IPS DF 4.7 (cell line): ENCODE measurements around the gene SH3GLB2.

ENCODE experiments used
- DNase-seq: peaks from one replicate; pipeline ENCODE4 v3.0.0-alpha.2; 2013; ENCODE audit warnings: low spot score; ENCODE audit errors: extremely low read depth

Gene SH3GLB2

GRCh38 chr9:129028192-129028966 lies at the start of gene SH3GLB2:
Gene SH3GLB2 (minus strand): TSS chr9:129028331. CDS start chr9:129028154, 177 bp downstream.
- no peak for DNase-seq

DNA sequence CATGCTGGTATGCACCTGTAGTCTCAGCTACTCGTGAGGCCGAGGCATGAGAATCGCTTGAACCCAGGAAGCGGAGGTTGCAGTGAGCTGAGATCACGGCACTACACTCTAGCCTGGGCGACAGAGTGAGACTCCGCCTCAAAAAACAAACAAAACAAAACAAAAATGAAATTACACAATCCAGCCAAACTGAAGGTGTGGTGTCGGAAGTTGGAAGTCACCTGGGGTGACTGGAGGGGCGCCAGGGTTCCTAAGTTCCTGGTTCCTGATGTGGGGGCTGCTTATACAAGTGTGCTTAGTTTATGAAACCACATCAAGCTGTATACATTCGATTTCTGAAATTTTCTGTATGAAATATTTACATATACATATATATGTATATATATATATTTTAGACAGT lies 49.1 kb upstream of the SH3GLB2 start:
- no peak for DNase-seq

- no peak for DNase-seq
Measured at GRCh38 chr9:129076640-129077037, 48.5 kb upstream of the SH3GLB2 start.

GRCh38 chr9:129075996-129076639 lies 48.0 kb upstream of the SH3GLB2 start:
- DNase-seq = no peak

- DNase-seq = no peak
Measured at GRCh38 chr9:129074106-129074505, 46.0 kb upstream of the SH3GLB2 start.

GRCh38 chr9:129073404-129073803 lies 45.3 kb upstream of the SH3GLB2 start:
- no peak for DNase-seq

GRCh38 chr9:129072171-129072570 lies 44.0 kb upstream of the SH3GLB2 start:
- DNase-seq = no peak

DNA sequence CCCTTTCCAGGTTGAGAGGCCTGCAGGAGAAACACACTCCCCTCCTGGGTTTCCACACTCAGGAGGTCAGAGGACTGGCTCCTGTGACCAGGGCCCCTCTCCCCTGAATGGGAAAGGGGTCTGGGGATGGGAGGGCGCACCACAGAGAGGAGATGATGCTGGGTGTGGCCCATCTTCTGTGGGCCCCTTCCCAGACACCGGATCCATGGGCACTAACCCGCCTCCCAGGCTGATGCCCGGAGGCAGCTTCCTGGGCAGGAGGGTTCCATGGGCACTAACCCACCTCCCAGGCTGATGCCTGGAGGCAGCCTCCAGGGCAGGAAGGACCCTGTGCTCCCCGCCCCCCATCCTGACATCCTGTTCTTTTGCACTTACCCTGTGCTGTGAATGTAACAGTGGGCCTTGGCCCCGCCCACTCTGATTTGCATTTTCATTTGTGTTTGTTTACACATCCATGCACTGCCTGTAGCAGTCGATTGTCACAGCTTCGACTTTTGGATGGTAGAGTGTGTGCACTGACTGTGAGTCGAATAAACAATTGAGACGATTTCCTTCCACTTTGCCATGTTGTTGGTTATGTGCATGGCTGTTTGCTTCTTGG lies 43.5 kb upstream of the SH3GLB2 start:
- DNase-seq = peak; percentile 69

DNA sequence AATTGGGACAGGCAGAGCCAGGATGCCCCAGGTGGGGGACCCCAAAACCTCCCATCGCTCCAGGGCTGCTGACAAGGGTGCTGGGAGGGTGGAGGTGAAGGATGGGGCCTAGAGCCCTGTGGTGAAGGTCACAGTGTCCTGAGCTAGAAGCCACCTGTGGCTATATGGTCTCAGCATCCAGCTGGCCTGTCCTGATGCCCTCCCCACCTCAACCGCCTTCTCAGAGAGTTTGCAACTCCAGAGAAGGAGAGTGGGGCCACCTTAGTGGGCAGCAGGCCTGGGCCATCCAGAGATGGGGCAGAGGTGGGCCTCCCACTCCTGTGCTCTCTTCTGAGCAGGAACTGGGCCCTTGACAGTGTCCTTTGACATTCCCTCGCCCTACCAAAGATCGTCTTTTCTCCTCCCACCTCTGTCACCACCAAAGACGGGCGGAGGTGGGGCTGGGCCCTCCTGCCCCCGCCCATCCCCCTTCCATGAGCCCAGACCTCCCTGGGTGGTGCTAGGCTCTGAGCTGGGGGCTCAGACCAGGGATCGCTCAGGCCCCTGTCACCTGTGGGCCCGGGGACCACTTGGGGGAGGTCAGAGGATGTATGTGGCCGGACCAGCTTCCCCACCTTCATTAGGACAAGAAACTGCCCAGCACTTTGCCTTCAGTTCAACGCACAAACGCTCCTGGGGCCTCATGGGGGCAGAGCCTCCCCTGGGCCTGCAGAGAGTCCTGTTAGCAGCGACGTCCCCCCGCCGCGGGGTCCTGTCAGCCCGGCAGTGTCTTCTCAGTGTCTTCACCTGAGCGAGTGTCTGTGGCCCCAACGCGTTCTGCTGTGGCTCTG lies 42.8 kb upstream of the SH3GLB2 start:
- no peak for DNase-seq

- DNase-seq = no peak
Measured at GRCh38 chr9:129069862-129070641, 41.9 kb upstream of the SH3GLB2 start.

DNA sequence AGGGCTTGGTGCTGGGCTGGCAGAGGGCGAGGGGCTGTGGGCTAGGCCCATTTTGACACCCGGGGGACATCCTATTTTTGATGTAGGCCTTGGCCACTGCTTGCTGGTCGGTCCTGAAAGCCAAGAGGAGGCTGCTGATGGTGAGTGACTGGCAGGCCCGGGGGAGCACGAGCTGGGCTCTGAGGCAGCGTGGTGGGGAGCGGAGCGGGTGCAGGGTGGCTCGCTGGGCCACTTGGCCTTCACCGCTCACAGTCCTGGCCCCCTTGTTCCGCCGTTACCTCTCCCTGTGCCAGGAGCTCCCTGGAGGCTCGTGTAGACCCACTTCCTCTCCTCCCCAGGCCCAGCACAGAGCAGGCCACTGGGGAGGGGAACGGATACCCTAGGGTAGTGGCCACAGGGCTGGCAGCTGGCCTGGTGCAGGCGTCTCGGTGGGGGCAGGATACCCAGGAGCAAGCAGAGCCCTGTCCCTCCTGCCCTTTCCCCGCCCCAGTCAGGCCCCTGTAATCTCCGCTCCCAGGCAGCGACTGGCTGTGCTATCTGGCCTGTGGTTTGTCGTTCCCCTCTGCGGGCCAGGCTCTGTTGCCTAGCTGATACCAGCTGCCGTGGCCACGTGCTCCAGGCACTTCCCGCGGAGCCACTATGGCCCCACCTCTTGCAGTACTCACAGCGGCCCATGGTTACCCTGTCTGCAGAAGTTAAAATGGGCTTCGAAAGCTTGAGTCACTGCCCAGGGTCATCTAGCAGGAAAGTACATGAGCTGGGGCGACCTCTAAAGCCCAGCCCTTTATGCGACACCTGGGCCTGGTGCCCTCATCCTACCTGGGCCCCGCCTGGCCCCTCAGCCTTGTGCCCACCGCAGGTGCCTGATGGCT lies 41.1 kb upstream of the SH3GLB2 start:
- DNase-seq = no peak

- DNase-seq = no peak
Measured at GRCh38 chr9:129068110-129068509, 40.0 kb upstream of the SH3GLB2 start.

DNA sequence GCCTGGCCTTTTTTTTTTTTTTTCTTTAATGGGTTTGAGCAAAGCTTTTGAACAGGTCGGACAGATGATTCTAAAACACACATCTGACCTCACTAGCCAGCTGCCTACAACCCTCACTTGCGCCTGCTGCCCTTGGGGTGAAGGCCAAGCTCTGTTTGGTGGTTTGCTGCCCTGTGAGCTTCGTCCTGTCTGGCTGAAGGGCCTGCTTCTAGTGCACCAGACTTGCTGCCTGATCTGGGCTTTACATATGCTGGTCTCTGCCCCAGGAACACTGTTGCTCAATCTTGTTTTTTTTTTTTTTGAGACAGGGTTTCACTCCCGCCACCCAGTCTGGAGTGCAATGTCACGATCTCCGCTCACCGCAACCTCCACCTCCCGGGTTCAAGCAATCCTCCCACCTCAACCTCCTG lies 36.4 kb upstream of the SH3GLB2 start:
- DNase-seq = no peak

GRCh38 chr9:129063061-129063460 lies 34.9 kb upstream of the SH3GLB2 start:
- no peak for DNase-seq

DNA sequence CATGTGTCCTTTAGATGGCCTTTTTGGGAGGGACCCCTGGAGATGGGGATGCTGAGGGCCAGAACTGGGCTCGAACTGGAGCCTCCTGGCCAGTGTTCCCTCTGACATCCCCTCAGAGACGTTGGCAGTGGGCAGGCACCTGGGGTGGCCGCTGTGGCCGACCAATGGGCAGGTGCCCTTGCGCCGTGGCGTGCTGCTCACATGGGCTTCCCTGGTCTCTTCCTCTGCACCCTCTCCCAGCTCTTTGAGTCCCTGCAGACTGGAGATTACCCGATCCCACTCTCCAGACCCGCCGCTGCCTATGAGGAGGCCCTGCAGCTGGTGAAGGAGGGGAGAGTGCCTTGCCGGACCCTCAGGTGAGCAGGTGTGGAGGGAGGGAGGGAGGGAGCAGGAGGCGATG lies 32.9 kb upstream of the SH3GLB2 start:
- DNase-seq = no peak

GRCh38 chr9:129059796-129060785 lies 32.0 kb upstream of the SH3GLB2 start:
- no peak for DNase-seq

DNA sequence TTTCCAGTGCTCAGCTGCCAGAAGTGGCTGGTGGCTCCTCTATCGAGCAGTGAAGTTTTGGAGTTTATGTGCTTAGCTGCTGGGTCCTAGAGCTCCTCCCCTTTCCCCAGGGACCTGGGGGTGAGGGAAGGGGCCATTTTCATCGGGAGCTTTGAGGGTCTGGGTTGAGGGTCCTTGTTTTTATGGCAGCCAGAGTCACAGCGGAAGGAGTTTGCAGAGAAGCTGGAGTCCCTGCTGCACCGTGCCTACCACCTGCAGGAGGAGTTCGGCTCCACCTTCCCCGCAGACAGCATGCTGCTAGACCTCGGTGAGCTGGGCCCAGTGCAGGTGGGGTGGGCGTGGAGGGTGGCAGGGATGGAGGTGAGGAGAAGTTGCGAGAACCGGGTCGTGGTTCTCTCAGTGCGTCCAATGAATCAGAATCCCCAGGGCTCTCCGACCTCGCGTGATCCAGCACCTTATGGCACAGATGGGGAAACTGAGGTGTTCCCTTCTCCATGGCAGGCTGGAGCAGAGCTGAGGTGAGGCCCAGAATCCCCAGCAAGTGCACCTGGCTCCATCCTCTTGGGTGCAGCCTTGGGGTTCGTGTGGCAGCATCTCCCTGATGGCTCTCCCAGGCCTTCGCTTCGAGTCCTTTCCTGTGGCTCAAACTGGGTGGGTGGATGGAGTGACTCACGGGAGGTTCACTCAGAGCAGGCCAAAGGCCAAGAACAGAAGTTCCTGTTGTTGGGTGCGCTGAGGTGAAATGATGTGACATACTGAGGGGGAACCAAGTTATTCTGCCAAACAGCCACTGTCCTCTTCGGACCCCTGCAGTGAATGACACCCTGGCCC lies 31.0 kb upstream of the SH3GLB2 start:
- DNase-seq = no peak
